H1 (cell line): ENCODE data around the gene TWIST2. TPM values are rescaled to one million over a fixed set of nuclear protein-coding genes. Genes with fewer than 3 reads are reported as not detected.

Experiments
- BRCA1 ChIP-seq: IDR thresholded peaks from 2 replicates; pipeline ENCODE4 v1.6.1; 2012; ENCODE audit warnings: low read depth, low read length, improper control_type of control experiment
- CEBPB ChIP-seq: IDR thresholded peaks from 2 replicates; pipeline ENCODE4 v1.6.1; 2012; ENCODE audit warnings: low read depth, low read length
- GABPA ChIP-seq: IDR thresholded peaks from 2 replicates; pipeline ENCODE4 v1.6.1; 2011; ENCODE audit warnings: mild to moderate bottlenecking, low read length, moderate library complexity, borderline replicate concordance; ENCODE audit not compliant: insufficient read depth
- POU5F1 ChIP-seq: IDR thresholded peaks from 2 replicates; pipeline ENCODE4 v1.6.1; 2011; ENCODE audit warnings: low read depth, mild to moderate bottlenecking, low read length, moderate library complexity
- SAP30 ChIP-seq: fragments of 300-600 bp; sonication (generic); IDR thresholded peaks from 2 replicates; pipeline ENCODE4 v1.7.1; 2012; ENCODE audit warnings: low read length, moderate library complexity, mild to moderate bottlenecking, inconsistent platforms; ENCODE audit not compliant: insufficient read depth, insufficient replicate concordance
- TAF1 ChIP-seq: IDR thresholded peaks from 2 replicates; pipeline ENCODE4 v1.6.1; 2011; ENCODE audit warnings: mild to moderate bottlenecking, low read depth, low read length
- polyA plus RNA-seq, 7 experiments: library from polyadenylated mRNA; depleted of rRNA in 3 of 7; stranded (reverse) in 5 of 7; unstranded in 2 of 7; fragments of >200 nt in 5 of 7; fragments of 200-250 nt in 2 of 7; gene quantifications; 1 replicate in 5 of 7; 2 replicates in 1 of 7; 4 replicates in 1 of 7; pipeline versions ENCODE4 v1.2.1 to v1.2.3, GENCODE V29; 2011 to 2013; ENCODE audit warnings: missing spikeins in 2 of 7, mixed read lengths in 2 of 7
- total RNA-seq: library from RNA; stranded (reverse); fragmentation: NEBNext Ultra II Directional; extraction: Animal tissue kit (Norgen Biotek cat#: 25700); gene quantifications from 2 replicates; pipeline ENCODE4 v1.2.1, GENCODE V29; 2021
- TF ChIP-seq, protein P1 (sequence below): fragments of 300-600 bp; sonication (generic); IDR thresholded peaks from 2 replicates; pipeline ENCODE4 v1.7.1; 2012; ENCODE audit warnings: low read length, moderate library complexity, mild to moderate bottlenecking, inconsistent platforms; ENCODE audit not compliant: insufficient replicate concordance

Gene TWIST2
- total and polyA plus RNA-seq, 2 of the 8 experiments (the other 6 are each of a cell fraction or from before 2014, with no cell fraction given), result 2.6 to 4.3 TPM

DNA sequence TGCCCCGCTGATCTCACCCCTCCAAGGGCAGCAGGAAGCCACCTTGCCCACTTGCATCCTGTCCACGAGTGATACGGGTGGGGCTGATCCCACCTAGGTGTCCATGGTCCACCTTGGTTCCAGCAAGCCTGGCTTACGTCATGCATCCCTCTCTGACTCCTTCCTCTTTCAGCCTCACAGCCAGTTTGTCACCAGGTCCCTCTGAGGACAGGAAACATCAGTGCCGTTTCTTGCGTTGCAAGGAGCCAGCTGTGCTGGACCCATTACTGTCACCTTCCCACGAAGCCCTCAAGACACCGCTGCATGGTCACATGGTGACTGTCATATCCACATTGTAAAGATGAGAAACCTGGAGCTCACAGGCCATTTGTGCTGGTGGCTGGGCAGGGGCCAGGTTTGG is 34.8 kb upstream of the TWIST2 start (continued):
- TF ChIP-seq, protein P1, sequence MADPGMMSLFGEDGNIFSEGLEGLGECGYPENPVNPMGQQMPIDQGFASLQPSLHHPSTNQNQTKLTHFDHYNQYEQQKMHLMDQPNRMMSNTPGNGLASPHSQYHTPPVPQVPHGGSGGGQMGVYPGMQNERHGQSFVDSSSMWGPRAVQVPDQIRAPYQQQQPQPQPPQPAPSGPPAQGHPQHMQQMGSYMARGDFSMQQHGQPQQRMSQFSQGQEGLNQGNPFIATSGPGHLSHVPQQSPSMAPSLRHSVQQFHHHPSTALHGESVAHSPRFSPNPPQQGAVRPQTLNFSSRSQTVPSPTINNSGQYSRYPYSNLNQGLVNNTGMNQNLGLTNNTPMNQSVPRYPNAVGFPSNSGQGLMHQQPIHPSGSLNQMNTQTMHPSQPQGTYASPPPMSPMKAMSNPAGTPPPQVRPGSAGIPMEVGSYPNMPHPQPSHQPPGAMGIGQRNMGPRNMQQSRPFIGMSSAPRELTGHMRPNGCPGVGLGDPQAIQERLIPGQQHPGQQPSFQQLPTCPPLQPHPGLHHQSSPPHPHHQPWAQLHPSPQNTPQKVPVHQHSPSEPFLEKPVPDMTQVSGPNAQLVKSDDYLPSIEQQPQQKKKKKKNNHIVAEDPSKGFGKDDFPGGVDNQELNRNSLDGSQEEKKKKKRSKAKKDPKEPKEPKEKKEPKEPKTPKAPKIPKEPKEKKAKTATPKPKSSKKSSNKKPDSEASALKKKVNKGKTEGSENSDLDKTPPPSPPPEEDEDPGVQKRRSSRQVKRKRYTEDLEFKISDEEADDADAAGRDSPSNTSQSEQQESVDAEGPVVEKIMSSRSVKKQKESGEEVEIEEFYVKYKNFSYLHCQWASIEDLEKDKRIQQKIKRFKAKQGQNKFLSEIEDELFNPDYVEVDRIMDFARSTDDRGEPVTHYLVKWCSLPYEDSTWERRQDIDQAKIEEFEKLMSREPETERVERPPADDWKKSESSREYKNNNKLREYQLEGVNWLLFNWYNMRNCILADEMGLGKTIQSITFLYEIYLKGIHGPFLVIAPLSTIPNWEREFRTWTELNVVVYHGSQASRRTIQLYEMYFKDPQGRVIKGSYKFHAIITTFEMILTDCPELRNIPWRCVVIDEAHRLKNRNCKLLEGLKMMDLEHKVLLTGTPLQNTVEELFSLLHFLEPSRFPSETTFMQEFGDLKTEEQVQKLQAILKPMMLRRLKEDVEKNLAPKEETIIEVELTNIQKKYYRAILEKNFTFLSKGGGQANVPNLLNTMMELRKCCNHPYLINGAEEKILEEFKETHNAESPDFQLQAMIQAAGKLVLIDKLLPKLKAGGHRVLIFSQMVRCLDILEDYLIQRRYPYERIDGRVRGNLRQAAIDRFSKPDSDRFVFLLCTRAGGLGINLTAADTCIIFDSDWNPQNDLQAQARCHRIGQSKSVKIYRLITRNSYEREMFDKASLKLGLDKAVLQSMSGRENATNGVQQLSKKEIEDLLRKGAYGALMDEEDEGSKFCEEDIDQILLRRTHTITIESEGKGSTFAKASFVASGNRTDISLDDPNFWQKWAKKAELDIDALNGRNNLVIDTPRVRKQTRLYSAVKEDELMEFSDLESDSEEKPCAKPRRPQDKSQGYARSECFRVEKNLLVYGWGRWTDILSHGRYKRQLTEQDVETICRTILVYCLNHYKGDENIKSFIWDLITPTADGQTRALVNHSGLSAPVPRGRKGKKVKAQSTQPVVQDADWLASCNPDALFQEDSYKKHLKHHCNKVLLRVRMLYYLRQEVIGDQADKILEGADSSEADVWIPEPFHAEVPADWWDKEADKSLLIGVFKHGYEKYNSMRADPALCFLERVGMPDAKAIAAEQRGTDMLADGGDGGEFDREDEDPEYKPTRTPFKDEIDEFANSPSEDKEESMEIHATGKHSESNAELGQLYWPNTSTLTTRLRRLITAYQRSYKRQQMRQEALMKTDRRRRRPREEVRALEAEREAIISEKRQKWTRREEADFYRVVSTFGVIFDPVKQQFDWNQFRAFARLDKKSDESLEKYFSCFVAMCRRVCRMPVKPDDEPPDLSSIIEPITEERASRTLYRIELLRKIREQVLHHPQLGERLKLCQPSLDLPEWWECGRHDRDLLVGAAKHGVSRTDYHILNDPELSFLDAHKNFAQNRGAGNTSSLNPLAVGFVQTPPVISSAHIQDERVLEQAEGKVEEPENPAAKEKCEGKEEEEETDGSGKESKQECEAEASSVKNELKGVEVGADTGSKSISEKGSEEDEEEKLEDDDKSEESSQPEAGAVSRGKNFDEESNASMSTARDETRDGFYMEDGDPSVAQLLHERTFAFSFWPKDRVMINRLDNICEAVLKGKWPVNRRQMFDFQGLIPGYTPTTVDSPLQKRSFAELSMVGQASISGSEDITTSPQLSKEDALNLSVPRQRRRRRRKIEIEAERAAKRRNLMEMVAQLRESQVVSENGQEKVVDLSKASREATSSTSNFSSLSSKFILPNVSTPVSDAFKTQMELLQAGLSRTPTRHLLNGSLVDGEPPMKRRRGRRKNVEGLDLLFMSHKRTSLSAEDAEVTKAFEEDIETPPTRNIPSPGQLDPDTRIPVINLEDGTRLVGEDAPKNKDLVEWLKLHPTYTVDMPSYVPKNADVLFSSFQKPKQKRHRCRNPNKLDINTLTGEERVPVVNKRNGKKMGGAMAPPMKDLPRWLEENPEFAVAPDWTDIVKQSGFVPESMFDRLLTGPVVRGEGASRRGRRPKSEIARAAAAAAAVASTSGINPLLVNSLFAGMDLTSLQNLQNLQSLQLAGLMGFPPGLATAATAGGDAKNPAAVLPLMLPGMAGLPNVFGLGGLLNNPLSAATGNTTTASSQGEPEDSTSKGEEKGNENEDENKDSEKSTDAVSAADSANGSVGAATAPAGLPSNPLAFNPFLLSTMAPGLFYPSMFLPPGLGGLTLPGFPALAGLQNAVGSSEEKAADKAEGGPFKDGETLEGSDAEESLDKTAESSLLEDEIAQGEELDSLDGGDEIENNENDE, result no peak
- TF ChIP-seq CEBPB, result no peak
- TF ChIP-seq BRCA1, result no peak
- no peak for TF ChIP-seq TAF1
- TF ChIP-seq GABPA, result no peak
- TF ChIP-seq SAP30, result no peak
- no peak for TF ChIP-seq POU5F1
